Neural progenitor cell (in vitro differentiated cells): Measurements from ENCODE around the gene LGALS4. TPM values are rescaled to one million over a fixed set of nuclear protein-coding genes. Genes with fewer than 3 reads are reported as not detected.
"Not testable (repeated sequence)": the region's sequence is repeated elsewhere in the genome, so short reads cannot be mapped to it uniquely, and the experiment has no call there.

Source experiments
- DNase-seq: peaks from one replicate; pipeline ENCODE4 v3.0.0-alpha.2; 2016; ENCODE audit warnings: low spot score
- H2AFZ ChIP-seq: fragments of 200-600 bp; sonication (generic); replicated peaks from 2 replicates; pipeline ENCODE4 v1.6.1; 2016; ENCODE audit warnings: antibody characterized with exemption
- H3F3A ChIP-seq: fragments of 200-600 bp; sonication (generic); 2 replicates; pipeline ENCODE4 v1.6.1; 2016; ENCODE audit warnings: antibody characterized with exemption, low read depth
- H3K27ac ChIP-seq: fragments of 200-600 bp; sonication (generic); 2 replicates; pipeline ENCODE4 v1.5.1; 2016; ENCODE audit warnings: mild to moderate bottlenecking
- H3K27me3 ChIP-seq: fragments of 200-600 bp; sonication (generic); 2 replicates; pipeline ENCODE4 v1.6.1; 2016; ENCODE audit warnings: mild to moderate bottlenecking, moderate library complexity
- H3K36me3 ChIP-seq: fragments of 200-600 bp; sonication (generic); 2 replicates; pipeline ENCODE4 v1.5.1; 2016
- H3K4me1 ChIP-seq: fragments of 200-600 bp; sonication (generic); 2 replicates; pipeline ENCODE4 v1.6.1; 2016; ENCODE audit warnings: mixed run types
- H3K4me2 ChIP-seq: fragments of 200-600 bp; sonication (generic); 2 replicates; pipeline ENCODE4 v1.6.1; 2016
- H3K4me3 ChIP-seq: fragments of 200-600 bp; sonication (generic); 2 replicates; pipeline ENCODE4 v1.5.1; 2016
- H3K79me2 ChIP-seq: fragments of 200-600 bp; sonication (generic); 2 replicates; pipeline ENCODE4 v1.6.1; 2016; ENCODE audit warnings: low read depth
- H3K9ac ChIP-seq: fragments of 200-600 bp; sonication (generic); 2 replicates; pipeline ENCODE4 v1.6.1; 2016
- H3K9me3 ChIP-seq: fragments of 200-600 bp; sonication (generic); 2 replicates; pipeline ENCODE4 v1.5.1; 2016; ENCODE audit warnings: low read depth
- H4K20me1 ChIP-seq: fragments of 200-600 bp; sonication (generic); 2 replicates; pipeline ENCODE4 v1.6.1; 2016; ENCODE audit warnings: low read depth
- H3K27ac Mint-ChIP-seq: 3 replicates; pipeline ENCODE4 v1.8.0; 2021; ENCODE audit warnings: mixed read lengths
- H3K27me3 Mint-ChIP-seq: 2 replicates; pipeline ENCODE4 v1.8.0; 2022; ENCODE audit warnings: low read depth, mild to moderate bottlenecking, inconsistent platforms, moderate library complexity, mixed read lengths; ENCODE audit not compliant: insufficient read depth
- H3K36me3 Mint-ChIP-seq: 3 replicates; pipeline ENCODE4 v1.8.0; 2021; ENCODE audit warnings: mixed read lengths
- H3K4me1 Mint-ChIP-seq: 3 replicates; pipeline ENCODE4 v1.8.0; 2021; ENCODE audit warnings: mixed read lengths
- H3K4me3 Mint-ChIP-seq: 3 replicates; pipeline ENCODE4 v1.8.0; 2021; ENCODE audit warnings: mild to moderate bottlenecking, moderate library complexity, mixed read lengths
- H3K9me3 Mint-ChIP-seq: 3 replicates; pipeline ENCODE4 v1.8.0; 2020; ENCODE audit warnings: mixed read lengths
- CTCF ChIP-seq: fragments of 200-600 bp; sonication (generic); IDR thresholded peaks from 2 replicates; pipeline ENCODE4 v1.5.1; 2017; ENCODE audit warnings: antibody characterized with exemption, mild to moderate bottlenecking
- EZH2 ChIP-seq: fragments of 200-600 bp; sonication (generic); IDR thresholded peaks from 2 replicates; pipeline ENCODE4 v1.6.1; 2017; ENCODE audit warnings: antibody characterized with exemption, mild to moderate bottlenecking, moderate library complexity
- EZH2phosphoT487 ChIP-seq: fragments of 200-600 bp; sonication (generic); IDR thresholded peaks from 2 replicates; pipeline ENCODE4 v1.6.1; 2017; ENCODE audit warnings: antibody characterized with exemption
- total RNA-seq: library from RNA; depleted of rRNA; stranded (reverse); fragments of >200 nt; gene quantifications from 2 replicates; pipeline ENCODE4 v1.2.3, GENCODE V29; 2015; ENCODE audit warnings: low replicate concordance

Gene LGALS4
- total RNA-seq, 1 donor from 2014 or later: not detected

GRCh38 chr19:38808741-38809140 lies 4.0 kb downstream of the LGALS4 start:
- peaks cover 10% of the 10 kb centered on the region for H3K27me3 Mint-ChIP-seq
- TF ChIP-seq EZH2phosphoT487 (no peak), CTCF (no peak), EZH2 (no peak)

GRCh38 chr19:38807374-38808098 lies 5.2 kb downstream of the LGALS4 start:
- H3K79me2 ChIP-seq, H3K4me1 ChIP-seq, H3K9ac ChIP-seq, H3K9me3 ChIP-seq, H4K20me1 ChIP-seq, H3F3A ChIP-seq, H3K36me3 Mint-ChIP-seq, H2AFZ ChIP-seq, H3K27me3 ChIP-seq, H3K36me3 ChIP-seq, H3K9me3 Mint-ChIP-seq, H3K4me3 ChIP-seq, H3K4me2 ChIP-seq: not testable (repeated sequence)
- Mint-ChIP-seq H3K4me1 (peaks cover 11% of the 10 kb centered on the region), H3K27ac (peak overlapping the region; percentile 16), H3K4me3 (peak overlapping the region; percentile 4), H3K27me3 (peaks cover 14% of the 10 kb centered on the region)
- peak overlapping the region; percentile 37 for H3K27ac ChIP-seq
- peak; percentile 22 for DNase-seq

More at GRCh38 chr19:38808741-38809140, 4.0 kb downstream of the LGALS4 start:
- Histone ChIP-seq H3K4me2 (no peak overlapping the region), H2AFZ (no peak overlapping the region), H3K9ac (no peak overlapping the region), H3K4me1 (peaks cover 3% of the 10 kb centered on the region), H3K36me3 (no peaks in the 10 kb centered on the region), H3K27ac (no peak overlapping the region), H3K4me3 (no peak overlapping the region), H3K79me2 (no peaks in the 10 kb centered on the region), H3K9me3 (no peaks in the 10 kb centered on the region), H3F3A (peaks cover 4% of the 10 kb centered on the region), H4K20me1 (no peaks in the 10 kb centered on the region), H3K27me3 (no peaks in the 10 kb centered on the region)
- H3K4me3 Mint-ChIP-seq: no peak overlapping the region
- H3K27ac Mint-ChIP-seq: no peak overlapping the region
- H3K9me3 Mint-ChIP-seq: no peaks in the 10 kb centered on the region
- H3K36me3 Mint-ChIP-seq: no peaks in the 10 kb centered on the region
- DNase-seq: no peak
- H3K4me1 Mint-ChIP-seq: peaks cover 11% of the 10 kb centered on the region

- H3K9ac ChIP-seq: no peak overlapping the region
- H3K4me1 ChIP-seq: peaks cover 3% of the 10 kb centered on the region
- Mint-ChIP-seq H3K36me3 (no peaks in the 10 kb centered on the region), H3K4me1 (peaks cover 11% of the 10 kb centered on the region), H3K9me3 (no peaks in the 10 kb centered on the region), H3K27ac (no peak overlapping the region), H3K27me3 (peaks cover 11% of the 10 kb centered on the region), H3K4me3 (no peak overlapping the region)
- H4K20me1 ChIP-seq: no peaks in the 10 kb centered on the region
- no peak overlapping the region for H3K4me2 ChIP-seq
- H3K27me3 ChIP-seq: no peaks in the 10 kb centered on the region
- H3K27ac ChIP-seq: no peak overlapping the region
- peaks cover 4% of the 10 kb centered on the region for H3F3A ChIP-seq
- H3K79me2 ChIP-seq: no peaks in the 10 kb centered on the region
- no peaks in the 10 kb centered on the region for H3K36me3 ChIP-seq
- no peak overlapping the region for H3K4me3 ChIP-seq
- no peak for DNase-seq
- TF ChIP-seq EZH2phosphoT487: no peak
- TF ChIP-seq EZH2: no peak
- no peak for TF ChIP-seq CTCF
- no peaks in the 10 kb centered on the region for H3K9me3 ChIP-seq
- no peak overlapping the region for H2AFZ ChIP-seq
Measured at GRCh38 chr19:38806371-38806770, 6.4 kb downstream of the LGALS4 start.

GRCh38 chr19:38805180-38805579 lies 7.6 kb downstream of the LGALS4 start:
- H3K4me1 ChIP-seq: peaks cover 3% of the 10 kb centered on the region
- no peaks in the 10 kb centered on the region for H3K9me3 Mint-ChIP-seq
- no peaks in the 10 kb centered on the region for H3K27me3 ChIP-seq
- H3K79me2 ChIP-seq: no peaks in the 10 kb centered on the region
- H3K36me3 ChIP-seq: no peaks in the 10 kb centered on the region
- no peak overlapping the region for H2AFZ ChIP-seq
- peaks cover 4% of the 10 kb centered on the region for H3F3A ChIP-seq
- H3K27ac ChIP-seq: no peak overlapping the region
- no peak overlapping the region for H3K27ac Mint-ChIP-seq
- DNase-seq: no peak
- no peak overlapping the region for H3K9ac ChIP-seq
- no peaks in the 10 kb centered on the region for H3K9me3 ChIP-seq
- no peak overlapping the region for H3K4me2 ChIP-seq
- peaks cover 11% of the 10 kb centered on the region for H3K4me1 Mint-ChIP-seq
- TF ChIP-seq CTCF: no peak
- no peak for TF ChIP-seq EZH2
- TF ChIP-seq EZH2phosphoT487: no peak
- peaks cover 11% of the 10 kb centered on the region for H3K27me3 Mint-ChIP-seq
- H3K36me3 Mint-ChIP-seq: no peaks in the 10 kb centered on the region
- H4K20me1 ChIP-seq: no peaks in the 10 kb centered on the region
- H3K4me3 Mint-ChIP-seq: no peak overlapping the region
- no peak overlapping the region for H3K4me3 ChIP-seq
